ENCODE data around the gene MAP4K1.

DNA sequence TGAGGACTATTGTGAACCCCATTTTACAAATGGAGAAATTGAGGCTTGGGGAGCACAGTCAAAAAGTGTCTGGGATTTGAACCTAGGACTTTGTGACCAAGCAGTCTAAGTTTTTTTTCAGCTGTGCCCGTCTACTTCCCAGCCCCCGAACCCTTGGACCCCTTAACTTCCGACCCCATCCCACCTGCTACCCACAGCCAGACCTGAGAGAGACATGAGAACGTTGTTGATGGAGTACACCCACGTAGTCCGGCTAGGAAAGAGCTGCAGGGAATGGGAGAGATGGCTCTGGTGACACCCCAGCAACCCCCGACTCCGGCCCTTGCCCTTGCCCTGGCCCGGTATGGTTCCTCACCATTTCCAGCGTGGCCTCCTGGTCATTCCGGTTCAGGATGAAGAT lies 18.0 kb downstream of the MAP4K1 start:
- TF ChIP-seq, protein P1, sequence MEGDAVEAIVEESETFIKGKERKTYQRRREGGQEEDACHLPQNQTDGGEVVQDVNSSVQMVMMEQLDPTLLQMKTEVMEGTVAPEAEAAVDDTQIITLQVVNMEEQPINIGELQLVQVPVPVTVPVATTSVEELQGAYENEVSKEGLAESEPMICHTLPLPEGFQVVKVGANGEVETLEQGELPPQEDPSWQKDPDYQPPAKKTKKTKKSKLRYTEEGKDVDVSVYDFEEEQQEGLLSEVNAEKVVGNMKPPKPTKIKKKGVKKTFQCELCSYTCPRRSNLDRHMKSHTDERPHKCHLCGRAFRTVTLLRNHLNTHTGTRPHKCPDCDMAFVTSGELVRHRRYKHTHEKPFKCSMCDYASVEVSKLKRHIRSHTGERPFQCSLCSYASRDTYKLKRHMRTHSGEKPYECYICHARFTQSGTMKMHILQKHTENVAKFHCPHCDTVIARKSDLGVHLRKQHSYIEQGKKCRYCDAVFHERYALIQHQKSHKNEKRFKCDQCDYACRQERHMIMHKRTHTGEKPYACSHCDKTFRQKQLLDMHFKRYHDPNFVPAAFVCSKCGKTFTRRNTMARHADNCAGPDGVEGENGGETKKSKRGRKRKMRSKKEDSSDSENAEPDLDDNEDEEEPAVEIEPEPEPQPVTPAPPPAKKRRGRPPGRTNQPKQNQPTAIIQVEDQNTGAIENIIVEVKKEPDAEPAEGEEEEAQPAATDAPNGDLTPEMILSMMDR (IDR thresholded peaks at IDR 0.05): no peak
- no peak for TF ChIP-seq ZSCAN20 (CRISPR knock-in tag; IDR thresholded peaks at IDR 0.05)
- TF ChIP-seq MAZ (IDR thresholded peaks at IDR 0.05; ENCODE audit: borderline replicate concordance, low read depth, low read length): no peak
- TF ChIP-seq, protein P2, sequence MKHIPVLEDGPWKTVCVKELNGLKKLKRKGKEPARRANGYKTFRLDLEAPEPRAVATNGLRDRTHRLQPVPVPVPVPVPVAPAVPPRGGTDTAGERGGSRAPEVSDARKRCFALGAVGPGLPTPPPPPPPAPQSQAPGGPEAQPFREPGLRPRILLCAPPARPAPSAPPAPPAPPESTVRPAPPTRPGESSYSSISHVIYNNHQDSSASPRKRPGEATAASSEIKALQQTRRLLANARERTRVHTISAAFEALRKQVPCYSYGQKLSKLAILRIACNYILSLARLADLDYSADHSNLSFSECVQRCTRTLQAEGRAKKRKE (CRISPR knock-in tag; IDR thresholded peaks at IDR 0.05; ENCODE audit: low read depth): no peak
- TF ChIP-seq MAFK (IDR thresholded peaks at IDR 0.05; ENCODE audit: partially characterized antibody): no peak
- TF ChIP-seq CEBPB (IDR thresholded peaks at IDR 0.05): no peak
- TF ChIP-seq NR3C1 (IDR thresholded peaks at IDR 0.05): no peak
- no peak for TF ChIP-seq EHMT2 (IDR thresholded peaks at IDR 0.05; ENCODE audit: low read depth)
- TF ChIP-seq RFX5 (IDR thresholded peaks at IDR 0.05): no peak
- TF ChIP-seq HDAC2 (IDR thresholded peaks at IDR 0.05): no peak
- TF ChIP-seq SMC3 (IDR thresholded peaks at IDR 0.05): no peak
- no peak for TF ChIP-seq CHD2 (IDR thresholded peaks at IDR 0.05; ENCODE audit: low read length, partially characterized antibody)
- TF ChIP-seq CBX2 (IDR thresholded peaks at IDR 0.05; ENCODE audit: borderline replicate concordance, low read depth): no peak
